ENCODE measurements around the gene MTO1. TPM values are rescaled to one million over a fixed set of nuclear protein-coding genes. Genes with fewer than 3 reads are reported as not detected.

MTO1 gene
- total and polyA plus RNA-seq, 2 of the 4 experiments (the other 2 are of a cell fraction), result 15.0 to 39.8 TPM

DNA sequence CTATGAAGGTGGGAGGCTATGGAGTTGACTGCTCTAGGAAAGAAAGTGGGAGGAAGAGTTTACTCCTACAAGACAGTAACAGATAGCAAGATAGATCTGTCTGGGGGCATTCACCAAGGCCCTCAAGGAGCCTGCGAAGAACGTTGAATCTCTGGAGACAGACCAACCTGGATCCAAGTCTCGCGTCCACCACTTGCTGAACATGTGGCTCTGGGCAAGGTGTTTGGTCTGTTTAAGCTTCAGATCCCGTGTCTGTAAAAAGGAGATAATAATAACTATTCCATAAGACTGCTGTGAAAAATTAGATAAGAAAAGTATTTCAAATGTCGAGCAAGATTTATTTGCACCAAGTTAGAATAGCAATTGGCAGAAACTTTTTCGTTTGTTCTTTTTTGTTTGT is 67.4 kb downstream of the MTO1 start:
- Histone ChIP-seq H3K14ac (replicated peaks; ENCODE audit: low read depth, low read length) (no peak overlapping the region), H2AK9ac (replicated peaks; ENCODE audit: low read depth, low read length, poor library complexity) (no peak overlapping the region), H3K9me3 (ENCODE audit: control insufficient read depth, insufficient read depth, low read length) (no peaks in the 10 kb centered on the region), H3K27me3 (ENCODE audit: control insufficient read depth, insufficient read depth, low read length) (no peaks in the 10 kb centered on the region), H3K4ac (ENCODE audit: low read depth, low read length) (no peak overlapping the region), H3K9ac (ENCODE audit: low read depth, low read length) (no peak overlapping the region), H4K91ac (ENCODE audit: insufficient read depth, low read depth, low read length) (no peak overlapping the region), H3K27ac (ENCODE audit: insufficient read depth, low read length) (no peak overlapping the region), H2AFZ (replicated peaks; ENCODE audit: low read length, poor library complexity) (no peak overlapping the region), H4K20me1 (ENCODE audit: insufficient read depth, low read length) (no peaks in the 10 kb centered on the region), H3K4me1 (ENCODE audit: control insufficient read depth, insufficient read depth, low read length) (peaks cover 8% of the 10 kb centered on the region), H4K5ac (ENCODE audit: low read depth, low read length) (no peak overlapping the region), H2BK5ac (ENCODE audit: low read depth, low read length, poor library complexity, severe bottlenecking) (no peak overlapping the region), H3K18ac (ENCODE audit: low read depth, low read length) (no peak overlapping the region), H2AK5ac (ENCODE audit: low read depth, low read length) (peak overlapping the region; percentile 51; the same call in 1 of the 2 replicates), H2BK120ac (ENCODE audit: low read depth, low read length) (no peak overlapping the region; the same call in 1 of the 2 replicates), H3K36me3 (ENCODE audit: control insufficient read depth, insufficient read depth, low read length) (no peaks in the 10 kb centered on the region), H2BK15ac (ENCODE audit: low read depth, low read length) (peak overlapping the region; percentile 78; the same call in 1 of the 3 replicates), H3K4me2 (ENCODE audit: low read depth, low read length) (no peak overlapping the region), H4K8ac (ENCODE audit: low read depth in 2 of 2, low read length in 2 of 2) (no peak overlapping the region), H2BK20ac (ENCODE audit: low read depth, low read length) (no peak overlapping the region), H3K23ac (ENCODE audit: low read depth, low read length) (no peak overlapping the region), H3K4me3 (ENCODE audit: insufficient read depth, low read depth, low read length) (no peak overlapping the region), H3K56ac (ENCODE audit: extremely low read depth, insufficient read depth, low read length) (no peak overlapping the region), H3K79me1 (ENCODE audit: low read depth in 1 of 2, low read length in 2 of 2) (peaks cover under 1 to 4% of the 10 kb centered on the region in 2 experiments; a peak in 2 of 4 replicates), H3K9me1 (ENCODE audit: insufficient read depth, low read length) (peaks cover 5% of the 10 kb centered on the region; the same call in 1 of the 2 replicates)
- no peak for TF ChIP-seq SMC3 (IDR thresholded peaks at IDR 0.05; ENCODE audit: low read depth, low read length)
- TF ChIP-seq FOS (IDR thresholded peaks at IDR 0.05; ENCODE audit: low read depth, low read length), result no peak
- no peak for TF ChIP-seq MAFK (IDR thresholded peaks at IDR 0.05; ENCODE audit: low read depth, low read length)
- TF ChIP-seq, protein P1, sequence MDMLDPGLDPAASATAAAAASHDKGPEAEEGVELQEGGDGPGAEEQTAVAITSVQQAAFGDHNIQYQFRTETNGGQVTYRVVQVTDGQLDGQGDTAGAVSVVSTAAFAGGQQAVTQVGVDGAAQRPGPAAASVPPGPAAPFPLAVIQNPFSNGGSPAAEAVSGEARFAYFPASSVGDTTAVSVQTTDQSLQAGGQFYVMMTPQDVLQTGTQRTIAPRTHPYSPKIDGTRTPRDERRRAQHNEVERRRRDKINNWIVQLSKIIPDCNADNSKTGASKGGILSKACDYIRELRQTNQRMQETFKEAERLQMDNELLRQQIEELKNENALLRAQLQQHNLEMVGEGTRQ (IDR thresholded peaks at IDR 0.05; ENCODE audit: low read depth, low read length), result no peak
- TF ChIP-seq MAZ (IDR thresholded peaks at IDR 0.05; ENCODE audit: borderline replicate concordance, low read depth, low read length), result no peak
- no peak for TF ChIP-seq BHLHE40 (IDR thresholded peaks at IDR 0.05; ENCODE audit: low read depth, low read length)
- no peak for TF ChIP-seq RFX5 (IDR thresholded peaks at IDR 0.05; ENCODE audit: low read depth, low read length)
- TF ChIP-seq, protein P2, sequence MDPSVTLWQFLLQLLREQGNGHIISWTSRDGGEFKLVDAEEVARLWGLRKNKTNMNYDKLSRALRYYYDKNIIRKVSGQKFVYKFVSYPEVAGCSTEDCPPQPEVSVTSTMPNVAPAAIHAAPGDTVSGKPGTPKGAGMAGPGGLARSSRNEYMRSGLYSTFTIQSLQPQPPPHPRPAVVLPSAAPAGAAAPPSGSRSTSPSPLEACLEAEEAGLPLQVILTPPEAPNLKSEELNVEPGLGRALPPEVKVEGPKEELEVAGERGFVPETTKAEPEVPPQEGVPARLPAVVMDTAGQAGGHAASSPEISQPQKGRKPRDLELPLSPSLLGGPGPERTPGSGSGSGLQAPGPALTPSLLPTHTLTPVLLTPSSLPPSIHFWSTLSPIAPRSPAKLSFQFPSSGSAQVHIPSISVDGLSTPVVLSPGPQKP (IDR thresholded peaks at IDR 0.05; ENCODE audit: borderline replicate concordance, low read depth, low read length), result no peak
- no peak for TF ChIP-seq NFE2L2 (IDR thresholded peaks at IDR 0.05; ENCODE audit: low read depth, low read length)
- no peak for TF ChIP-seq CEBPB (IDR thresholded peaks at IDR 0.05; ENCODE audit: low read depth, low read length)
- no peak for TF ChIP-seq MXI1 (IDR thresholded peaks at IDR 0.05; ENCODE audit: borderline replicate concordance, low read depth, low read length)
- TF ChIP-seq RAD21 (IDR thresholded peaks at IDR 0.05; ENCODE audit: low read length), result no peak
- no peak for TF ChIP-seq RCOR1 (IDR thresholded peaks at IDR 0.05; ENCODE audit: insufficient replicate concordance, low read length)
- TF ChIP-seq, protein P3, sequence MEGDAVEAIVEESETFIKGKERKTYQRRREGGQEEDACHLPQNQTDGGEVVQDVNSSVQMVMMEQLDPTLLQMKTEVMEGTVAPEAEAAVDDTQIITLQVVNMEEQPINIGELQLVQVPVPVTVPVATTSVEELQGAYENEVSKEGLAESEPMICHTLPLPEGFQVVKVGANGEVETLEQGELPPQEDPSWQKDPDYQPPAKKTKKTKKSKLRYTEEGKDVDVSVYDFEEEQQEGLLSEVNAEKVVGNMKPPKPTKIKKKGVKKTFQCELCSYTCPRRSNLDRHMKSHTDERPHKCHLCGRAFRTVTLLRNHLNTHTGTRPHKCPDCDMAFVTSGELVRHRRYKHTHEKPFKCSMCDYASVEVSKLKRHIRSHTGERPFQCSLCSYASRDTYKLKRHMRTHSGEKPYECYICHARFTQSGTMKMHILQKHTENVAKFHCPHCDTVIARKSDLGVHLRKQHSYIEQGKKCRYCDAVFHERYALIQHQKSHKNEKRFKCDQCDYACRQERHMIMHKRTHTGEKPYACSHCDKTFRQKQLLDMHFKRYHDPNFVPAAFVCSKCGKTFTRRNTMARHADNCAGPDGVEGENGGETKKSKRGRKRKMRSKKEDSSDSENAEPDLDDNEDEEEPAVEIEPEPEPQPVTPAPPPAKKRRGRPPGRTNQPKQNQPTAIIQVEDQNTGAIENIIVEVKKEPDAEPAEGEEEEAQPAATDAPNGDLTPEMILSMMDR (conservative IDR thresholded peaks at IDR 0.05; ENCODE audit: low read depth, low read length), result no peak
- DNase-seq (no peak), ATAC-seq (ENCODE audit: low read depth) (no peak)
- ChIA-PET CTCF (interaction anchor here (0.6 kb wide), 1 partner anchor 90 kb away, joined by 3 read pairs; no protein-coding TSS in a partner anchor), POLR2A (ENCODE audit: unreplicated experiment) (no interaction called here)
- dilution Hi-C loops (cut with HindIII; ENCODE audit: low sequenced_read_pairs, unreplicated experiment) (no loop called here), in situ Hi-C loops (cut with MboI; ENCODE audit: low sequenced_read_pairs) (no loop called here), intact Hi-C loops (cut with micrococcal nuclease) (no loop called here)
- BruUV-seq (replicated peaks), result no TSS peak
- no CpG with 5 or more reads among the region's 7 CpGs for whole genome bisulfite sequencing, 2 experiments (ENCODE audit: extremely low coverage in 2 of 2, insufficient read length in 1 of 2)

Measured in IMR-90 (cell line).